Liver (tissue), 3 donors: ENCODE measurements around the gene SLC16A14.

Experiments
- ATF3 ChIP-seq: IDR thresholded peaks from 2 replicates; pipeline ENCODE4 v1.6.1; 2016; ENCODE audit warnings: antibody characterized with exemption
- CTCF ChIP-seq: fragments of 150-350 bp; IDR thresholded peaks from 2 replicates; pipeline ENCODE4 v1.5.1; 2017; ENCODE audit warnings: improper control_type of control experiment, low read depth, low read length; ENCODE audit not compliant: missing input control
- FOXA2 ChIP-seq: IDR thresholded peaks from 2 replicates; pipeline ENCODE4 v1.6.1; 2016; ENCODE audit warnings: antibody characterized with exemption
- GABPA ChIP-seq, 2 donors: IDR thresholded peaks in 1 of 2; conservative IDR thresholded peaks in 1 of 2; 2 replicates each; pipeline ENCODE4 v1.6.1; 2016; ENCODE audit warnings: antibody characterized with exemption in 2 of 2, mild to moderate bottlenecking in 1 of 2, moderate library complexity in 1 of 2
- JUND ChIP-seq, 2 donors: IDR thresholded peaks; 2 replicates each; pipeline ENCODE4 v1.6.1; 2016; ENCODE audit warnings: antibody characterized with exemption in 2 of 2
- NR2F2 ChIP-seq: IDR thresholded peaks from 2 replicates; pipeline ENCODE4 v1.6.1; 2016; ENCODE audit warnings: antibody characterized with exemption
- RAD21 ChIP-seq, 2 donors: IDR thresholded peaks; 2 replicates each; pipeline ENCODE4 v1.6.1; 2016; ENCODE audit warnings: antibody characterized with exemption in 2 of 2, mild to moderate bottlenecking in 2 of 2
- RXRA ChIP-seq, 2 donors: IDR thresholded peaks; 2 replicates each; pipeline ENCODE4 v1.6.1; 2017 to 2018; ENCODE audit warnings: antibody characterized with exemption in 2 of 2, mild to moderate bottlenecking in 1 of 2
- TAF1 ChIP-seq: conservative IDR thresholded peaks from 2 replicates; pipeline ENCODE4 v1.6.1; 2016; ENCODE audit warnings: antibody characterized with exemption, mild to moderate bottlenecking
- TF ChIP-seq, protein P1 (sequence below): IDR thresholded peaks from 2 replicates; pipeline ENCODE4 v1.6.1; 2016; ENCODE audit warnings: antibody characterized with exemption
- donor health status: healthy.
- donor health status: healthy.

GRCh38 chr2:229997565-229997964, 71.2 kb downstream of the SLC16A14 start:
- TF ChIP-seq TAF1, result no peak
- TF ChIP-seq CTCF, result no peak
- no peak for TF ChIP-seq NR2F2
- no peak for TF ChIP-seq ATF3
- TF ChIP-seq GABPA (IDR thresholded peaks at IDR 0.05 in 1 of 2, conservative IDR thresholded peaks at IDR 0.05 in 1 of 2), result no peak
- TF ChIP-seq JUND (IDR thresholded peaks at IDR 0.05), result no peak
- TF ChIP-seq FOXA2, result no peak
- TF ChIP-seq RXRA (IDR thresholded peaks at IDR 0.05), result no peak
- TF ChIP-seq RAD21 (IDR thresholded peaks at IDR 0.05), result no peak
- TF ChIP-seq, protein P1, sequence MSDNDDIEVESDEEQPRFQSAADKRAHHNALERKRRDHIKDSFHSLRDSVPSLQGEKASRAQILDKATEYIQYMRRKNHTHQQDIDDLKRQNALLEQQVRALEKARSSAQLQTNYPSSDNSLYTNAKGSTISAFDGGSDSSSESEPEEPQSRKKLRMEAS, result no peak
